GM21423 (cell line): ENCODE measurements around the gene SNX24.
A peak's percentile ranks its signal among the peaks of the same experiment; 100 is the strongest.
"Not testable (repeated sequence)": the region's sequence is repeated elsewhere in the genome, so short reads cannot be mapped to it uniquely, and the experiment has no call there.

Experiments
- ATAC-seq: cut with Tn5 transposase; IDR thresholded peaks from one replicate; pipeline ENCODE4 v1.9.1; 2021; ENCODE audit warnings: mild to moderate bottlenecking, moderate library complexity; ENCODE audit not compliant: unreplicated experiment

The SNX24 gene, protein sequence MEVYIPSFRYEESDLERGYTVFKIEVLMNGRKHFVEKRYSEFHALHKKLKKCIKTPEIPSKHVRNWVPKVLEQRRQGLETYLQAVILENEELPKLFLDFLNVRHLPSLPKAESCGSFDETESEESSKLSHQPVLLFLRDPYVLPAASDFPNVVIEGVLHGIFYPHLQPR

GRCh38 chr5:122845229-122846050, at the start of gene SNX24:
TSS of gene SNX24 (plus strand) at chr5:122845613. CDS start at chr5:122845634, 21 bp downstream.
- peak; percentile 84 for ATAC-seq

DNA sequence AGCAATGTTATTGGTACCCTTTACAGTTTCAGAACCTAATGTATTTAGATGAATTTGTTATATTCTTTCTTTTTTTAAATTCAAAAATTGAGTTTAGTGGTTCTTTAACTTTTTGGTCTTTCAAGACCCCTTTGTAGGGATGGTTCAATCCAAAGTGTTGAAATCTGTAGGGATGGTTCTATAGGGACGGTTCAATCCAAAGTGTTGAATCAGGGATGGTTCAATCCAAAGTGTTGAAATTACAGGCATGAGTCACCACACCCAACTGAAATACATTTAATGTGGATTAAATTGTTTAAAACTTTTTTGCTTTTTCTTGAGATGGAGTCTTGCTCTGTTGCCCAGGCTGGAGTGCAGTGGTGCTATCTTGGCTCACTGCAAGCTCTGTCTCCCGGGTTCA, 39.9 kb upstream of the SNX24 start:
- no peak for ATAC-seq

- ATAC-seq, result no peak
Measured at GRCh38 chr5:122810405-122810804, 35.0 kb upstream of the SNX24 start.

GRCh38 chr5:122815218-122815767, 30.1 kb upstream of the SNX24 start:
- ATAC-seq, result no peak

DNA sequence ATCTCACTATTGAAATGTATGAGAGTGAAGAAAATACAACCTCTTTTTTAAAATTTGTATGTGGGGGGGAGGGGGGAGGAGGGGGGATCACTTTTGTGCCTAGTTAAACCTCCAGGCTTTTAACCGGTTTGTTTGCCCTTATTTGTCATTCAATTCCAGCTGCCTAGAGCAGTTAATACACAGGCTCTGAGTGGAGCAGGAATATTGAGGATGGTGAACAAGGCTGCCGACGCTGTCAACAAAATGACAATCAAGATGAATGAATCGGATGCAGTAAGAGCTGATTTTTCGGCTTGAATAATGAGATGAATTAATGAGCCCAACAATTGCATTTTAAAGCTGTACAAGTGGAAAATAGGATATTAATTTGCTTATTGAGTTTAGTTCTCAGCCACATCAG, 28.7 kb upstream of the SNX24 start:
- ATAC-seq, result no peak

GRCh38 chr5:122831984-122832383, 13.4 kb upstream of the SNX24 start:
- no peak for ATAC-seq

DNA sequence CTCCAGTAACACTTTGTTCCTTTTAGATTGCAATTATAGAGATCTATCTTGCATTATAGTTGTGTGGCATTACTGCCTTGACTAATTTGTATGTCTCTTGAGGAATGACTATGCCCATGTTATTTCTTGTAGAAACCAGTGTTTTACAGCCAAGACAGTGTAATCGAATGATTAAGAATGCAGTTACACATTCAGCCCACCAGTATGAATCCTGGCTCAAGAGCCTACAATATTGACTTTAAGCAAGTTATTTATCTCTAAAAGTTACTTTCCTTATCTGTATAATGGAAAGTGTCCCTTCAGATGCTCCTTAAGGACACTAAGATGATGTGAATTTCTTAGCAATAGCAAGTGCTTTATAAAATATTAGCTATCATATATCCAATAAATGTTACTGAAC, 9.7 kb upstream of the SNX24 start:
- ATAC-seq, result no peak

DNA sequence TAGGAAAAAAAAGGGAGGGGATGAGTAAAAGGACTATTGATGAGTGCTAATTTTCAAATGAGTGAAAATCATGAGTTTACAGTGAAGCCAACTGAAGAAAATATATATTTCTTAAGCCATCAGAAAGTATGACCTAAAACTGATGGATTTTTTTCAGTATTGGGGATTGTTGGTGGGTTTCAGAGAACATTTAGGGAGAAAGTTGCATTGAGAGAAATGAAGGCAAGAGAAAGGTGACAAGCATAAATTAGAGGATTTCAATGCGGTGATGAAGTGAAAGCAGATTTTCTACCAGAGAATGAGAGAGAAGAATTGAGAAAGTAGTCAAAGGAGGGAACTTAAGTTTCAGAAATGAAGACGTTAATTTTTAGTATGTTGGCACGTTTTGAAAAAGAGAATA, 8.5 kb upstream of the SNX24 start:
- ATAC-seq, result no peak

DNA sequence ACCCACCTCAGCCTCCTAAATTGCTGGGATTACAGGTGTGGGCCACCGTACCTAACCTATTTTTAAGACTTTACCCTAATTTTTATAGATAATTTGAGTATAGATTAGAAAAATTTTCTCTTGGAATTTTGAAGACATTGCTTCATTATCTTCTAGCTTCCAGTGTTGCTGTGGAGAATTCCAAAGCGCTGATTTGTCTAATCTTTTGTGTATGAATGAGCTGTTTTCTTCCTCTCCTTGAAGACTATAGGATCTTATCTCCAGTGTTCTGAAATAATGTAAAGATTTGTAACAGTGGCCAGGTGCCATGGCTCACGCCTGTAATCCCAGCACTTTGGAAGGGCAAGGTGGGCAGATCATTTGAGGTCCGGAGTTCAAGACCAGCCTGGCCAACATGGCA, 5.7 kb upstream of the SNX24 start:
- ATAC-seq, result no peak

- no peak for ATAC-seq
Measured at GRCh38 chr5:122842016-122842580, 3.3 kb upstream of the SNX24 start.

DNA sequence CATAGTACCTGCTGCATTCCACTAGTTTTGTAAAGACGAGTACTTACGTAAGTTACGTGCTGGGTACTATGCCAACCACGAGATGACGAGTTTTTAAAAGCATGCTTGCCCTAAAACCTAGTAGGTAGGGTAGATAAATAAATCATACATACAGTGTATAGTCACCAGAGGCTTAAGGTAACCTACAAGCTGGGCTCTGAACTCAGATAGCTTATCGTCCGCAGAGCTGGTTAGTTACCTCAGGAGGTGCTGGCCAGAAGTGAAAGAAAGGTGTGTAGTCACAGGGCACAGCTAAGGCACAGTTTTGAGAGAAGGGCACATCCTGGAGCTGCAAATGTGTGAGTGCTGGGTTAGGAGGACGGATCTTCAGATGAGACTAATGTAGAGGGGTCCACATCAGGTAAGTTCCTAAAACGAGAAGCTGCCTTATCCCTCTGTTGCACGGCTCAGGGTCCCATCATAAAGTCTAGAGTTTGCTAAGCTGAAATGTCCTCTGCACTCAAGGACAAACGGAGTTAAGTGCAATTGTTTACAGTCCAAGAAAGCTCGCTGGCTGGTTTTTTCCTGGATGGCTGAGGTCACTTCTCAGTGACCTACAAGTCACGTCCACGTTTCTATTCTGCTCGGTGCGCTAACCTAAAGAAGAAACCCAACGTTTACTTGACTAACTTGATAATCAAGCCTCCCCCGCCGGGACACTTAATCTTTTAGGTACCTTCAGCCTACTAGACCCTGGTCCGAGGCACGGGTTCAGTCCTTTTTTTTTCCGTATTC, 1.1 kb upstream of the SNX24 start:
- no peak for ATAC-seq

DNA sequence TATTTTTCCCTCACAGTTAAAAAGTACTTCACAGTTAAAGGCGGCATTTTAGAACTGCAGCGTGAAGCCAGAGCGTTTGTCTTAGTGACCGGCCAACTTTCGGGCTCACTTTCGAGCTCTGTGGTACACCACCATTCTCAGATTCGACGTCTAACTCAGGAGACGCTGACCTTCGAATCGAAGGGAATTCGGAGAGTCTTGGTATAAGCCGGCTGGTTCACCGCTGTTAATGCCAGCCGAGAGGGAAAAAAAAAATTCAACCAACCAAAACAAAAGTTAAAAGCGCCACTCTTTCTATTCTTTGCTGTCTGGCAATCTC, 544 bp upstream of the SNX24 start:
- peak; percentile 36 for ATAC-seq

DNA sequence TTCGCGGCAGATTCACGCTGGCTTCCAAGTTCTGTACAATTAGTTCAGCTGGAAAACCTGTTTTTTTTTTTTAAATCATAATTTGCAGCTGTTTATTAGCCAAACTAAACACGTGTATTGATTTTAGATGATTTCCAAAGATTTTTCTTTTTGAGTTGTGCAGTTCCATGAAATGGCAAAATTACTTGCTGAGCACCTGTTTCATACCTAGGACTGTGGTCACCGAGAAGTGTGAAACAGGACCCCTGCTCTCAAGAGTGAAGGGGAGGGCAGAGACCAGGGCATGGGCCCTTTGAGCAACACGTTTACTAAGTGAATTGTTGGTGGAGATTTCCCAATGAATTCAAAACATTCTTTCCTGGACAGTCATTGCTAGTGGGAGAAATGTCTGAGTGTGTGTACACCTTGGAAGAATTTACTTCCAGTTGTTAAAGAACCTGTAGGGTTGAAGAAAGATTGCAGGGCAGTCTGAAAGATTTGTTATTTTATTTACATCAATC, 688 bp downstream of the SNX24 start:
- no peak for ATAC-seq

DNA sequence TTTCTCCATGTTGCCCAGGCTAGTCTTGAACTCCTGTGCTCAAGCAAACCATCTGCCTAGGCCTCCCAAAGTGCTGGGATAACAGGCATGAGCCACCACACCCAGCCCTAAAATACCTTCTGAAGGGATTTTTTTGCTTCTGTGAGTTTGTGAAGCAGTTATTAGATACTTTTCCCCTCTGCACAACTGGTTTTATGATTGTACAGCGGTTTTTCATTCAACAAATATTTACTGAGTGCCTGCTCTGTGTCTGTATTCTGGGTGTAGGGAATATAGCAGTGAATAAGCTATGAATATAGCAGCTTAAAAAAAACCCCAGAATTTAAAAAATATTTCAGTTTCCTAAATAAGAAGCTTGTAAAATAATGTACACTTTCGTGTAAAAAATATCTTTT, 2.3 kb downstream of the SNX24 start:
- ATAC-seq, result no peak

DNA sequence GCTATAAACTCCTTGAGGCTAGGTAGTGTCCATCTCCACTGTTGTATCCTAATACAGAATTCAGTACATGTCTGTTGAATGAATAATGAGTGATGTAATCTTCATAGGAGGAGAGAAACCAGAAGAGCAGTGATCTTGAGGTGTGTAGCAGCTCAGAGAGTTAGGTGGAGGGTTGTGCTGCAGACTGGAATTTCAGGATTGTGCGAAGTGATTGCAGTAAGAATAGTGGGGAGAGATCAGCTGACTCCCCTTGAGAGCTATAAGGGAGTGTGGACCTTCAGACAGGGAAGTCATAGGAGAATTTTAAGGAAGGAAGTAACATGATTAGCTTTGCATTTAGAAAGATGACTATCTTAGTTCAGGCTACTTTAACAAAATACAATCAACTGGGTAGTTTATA, 4.4 kb downstream of the SNX24 start:
- ATAC-seq, result no peak

- not testable (repeated sequence) for ATAC-seq
Measured at GRCh38 chr5:122857538-122857937, 12.1 kb downstream of the SNX24 start.

GRCh38 chr5:122858451-122858850, 13.0 kb downstream of the SNX24 start:
- ATAC-seq, result no peak

DNA sequence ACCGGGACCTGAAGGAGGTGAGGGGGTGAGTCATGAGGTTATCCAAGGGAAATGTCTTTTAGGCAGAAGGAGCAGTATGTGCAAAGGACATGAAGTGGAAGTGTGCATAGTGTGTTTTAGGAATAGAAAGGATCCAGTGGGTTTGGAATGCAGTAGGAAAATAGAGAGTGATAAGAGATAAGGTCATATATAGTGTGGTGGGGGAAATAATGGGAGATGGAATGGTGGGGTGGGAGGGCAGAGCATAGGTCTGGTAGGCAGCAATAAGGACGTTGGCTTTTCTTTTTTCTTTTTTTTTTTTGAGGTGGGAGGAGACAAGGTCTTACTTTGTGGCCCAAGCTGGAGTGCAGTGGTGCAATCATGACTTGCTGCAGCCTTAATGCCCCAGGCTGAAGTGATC, 17.8 kb downstream of the SNX24 start:
- no peak for ATAC-seq

DNA sequence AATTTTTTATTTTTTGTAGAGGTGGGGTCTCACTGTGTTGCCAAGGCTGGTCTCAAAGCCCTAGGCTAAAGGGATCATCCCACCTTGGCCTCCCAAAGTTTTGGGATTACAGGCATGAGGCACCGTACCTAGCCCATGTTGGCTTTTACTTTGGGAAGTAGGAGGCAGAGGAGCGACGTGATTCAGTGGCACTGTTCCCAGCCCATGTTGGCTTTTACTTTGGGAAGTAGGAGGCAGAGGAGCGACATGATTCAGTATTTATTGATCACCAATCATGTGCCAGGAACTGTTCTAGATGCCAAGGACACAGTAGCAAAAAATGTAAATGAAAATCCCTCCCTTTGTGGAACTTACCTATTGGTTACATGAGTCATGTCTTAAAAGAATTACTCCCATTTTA, 18.3 kb downstream of the SNX24 start:
- no peak for ATAC-seq

DNA sequence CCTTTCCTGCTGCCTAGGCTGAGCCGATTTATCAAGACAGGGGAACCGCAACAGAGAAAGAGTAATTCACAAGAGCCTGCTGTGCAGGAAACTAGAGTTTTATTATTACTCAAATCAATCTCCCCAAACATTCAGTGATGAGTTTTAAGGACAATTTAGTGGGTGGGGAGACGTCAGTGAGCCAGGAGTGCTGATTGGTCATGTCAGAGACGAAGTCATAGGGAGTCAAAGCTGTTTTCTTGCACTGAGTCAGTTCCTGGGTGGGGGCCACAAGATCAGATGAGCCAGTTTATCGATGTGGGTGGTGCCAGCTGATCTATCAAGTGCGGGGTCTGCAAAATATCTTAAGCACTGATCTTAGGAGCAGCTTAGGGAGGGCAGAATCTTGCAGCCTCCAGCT, 19.0 kb downstream of the SNX24 start:
- ATAC-seq, result no peak

DNA sequence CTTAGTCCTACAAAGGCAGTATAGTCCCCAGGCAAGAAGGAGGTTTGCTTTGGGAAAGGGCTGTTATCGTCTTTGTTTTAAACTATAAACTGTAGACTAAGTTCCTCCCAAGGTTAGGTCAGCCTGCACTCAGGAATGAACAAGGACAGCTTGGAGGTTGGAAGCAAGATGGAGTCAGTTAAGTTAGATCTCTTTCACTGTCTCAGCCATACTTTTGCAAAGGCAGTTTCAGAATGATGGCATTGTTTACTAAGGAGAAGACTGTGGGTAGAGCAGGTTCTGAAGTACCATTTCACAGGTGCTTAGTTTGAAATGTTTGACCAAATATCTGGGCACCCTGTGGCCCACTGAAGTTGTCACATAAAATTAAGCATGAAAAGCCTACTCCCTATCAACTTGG, 19.4 kb downstream of the SNX24 start:
- ATAC-seq, result no peak
